Stimulated activated naive CD8-positive, alpha-beta T cell treated with anti-CD3 and anti-CD28 coated beads, Interleukin-15, Interleukin-2, amounts not matched to agents 100 ng/mL and 50 ng/mL, for 24 hours (primary cell): ENCODE data around the gene SPTBN1.

Experiments
- H3K27ac Mint-ChIP-seq: one replicate; pipeline ENCODE4 v1.8.0; 2021; ENCODE audit warnings: mild to moderate bottlenecking, mixed read lengths
- H3K27me3 Mint-ChIP-seq: one replicate; pipeline ENCODE4 v1.8.0; 2021; ENCODE audit warnings: mixed read lengths
- H3K36me3 Mint-ChIP-seq: one replicate; pipeline ENCODE4 v1.8.0; 2021; ENCODE audit warnings: low read depth, mixed read lengths
- H3K4me1 Mint-ChIP-seq: one replicate; pipeline ENCODE4 v1.8.0; 2021; ENCODE audit warnings: low read depth, mixed read lengths
- H3K4me3 Mint-ChIP-seq: one replicate; pipeline ENCODE4 v1.8.0; 2021; ENCODE audit warnings: mild to moderate bottlenecking, mixed read lengths
- H3K9me3 Mint-ChIP-seq: one replicate; pipeline ENCODE4 v1.8.0; 2021; ENCODE audit warnings: mixed read lengths

Gene SPTBN1

GRCh38 chr2:54701029-54701428 lies 244.9 kb downstream of the SPTBN1 start:
- peaks cover 8% of the 10 kb centered on the region for H3K4me1 Mint-ChIP-seq
- H3K4me3 Mint-ChIP-seq: no peak overlapping the region
- H3K9me3 Mint-ChIP-seq: no peaks in the 10 kb centered on the region
- H3K27ac Mint-ChIP-seq: no peak overlapping the region
- H3K27me3 Mint-ChIP-seq: peaks cover 4% of the 10 kb centered on the region
- no peaks in the 10 kb centered on the region for H3K36me3 Mint-ChIP-seq

- Mint-ChIP-seq H3K27ac (no peak overlapping the region), H3K36me3 (no peaks in the 10 kb centered on the region), H3K27me3 (peaks cover 15% of the 10 kb centered on the region), H3K4me3 (no peak overlapping the region), H3K4me1 (peaks cover 11% of the 10 kb centered on the region), H3K9me3 (no peaks in the 10 kb centered on the region)
Measured at GRCh38 chr2:54704238-54704637, 248.1 kb downstream of the SPTBN1 start.

GRCh38 chr2:54704688-54705605 lies 248.8 kb downstream of the SPTBN1 start:
- peaks cover 11% of the 10 kb centered on the region for H3K4me1 Mint-ChIP-seq
- H3K27me3 Mint-ChIP-seq: peaks cover 17% of the 10 kb centered on the region
- H3K9me3 Mint-ChIP-seq: no peaks in the 10 kb centered on the region
- no peak overlapping the region for H3K27ac Mint-ChIP-seq
- no peak overlapping the region for H3K4me3 Mint-ChIP-seq
- H3K36me3 Mint-ChIP-seq: no peaks in the 10 kb centered on the region

GRCh38 chr2:54706622-54707021 lies 250.5 kb downstream of the SPTBN1 start:
- no peaks in the 10 kb centered on the region for H3K36me3 Mint-ChIP-seq
- peaks cover 22% of the 10 kb centered on the region for H3K27me3 Mint-ChIP-seq
- H3K4me1 Mint-ChIP-seq: peaks cover 3% of the 10 kb centered on the region
- no peak overlapping the region for H3K4me3 Mint-ChIP-seq
- H3K27ac Mint-ChIP-seq: no peak overlapping the region
- H3K9me3 Mint-ChIP-seq: no peaks in the 10 kb centered on the region

- peak overlapping the region; percentile 64 for H3K4me3 Mint-ChIP-seq
- H3K27me3 Mint-ChIP-seq: peaks cover 30% of the 10 kb centered on the region
- peaks cover 3% of the 10 kb centered on the region for H3K4me1 Mint-ChIP-seq
- no peaks in the 10 kb centered on the region for H3K9me3 Mint-ChIP-seq
- H3K36me3 Mint-ChIP-seq: no peaks in the 10 kb centered on the region
- no peak overlapping the region for H3K27ac Mint-ChIP-seq
Measured at GRCh38 chr2:54708584-54709335, 252.6 kb downstream of the SPTBN1 start.

GRCh38 chr2:54709336-54709809 lies 253.2 kb downstream of the SPTBN1 start:
- Mint-ChIP-seq H3K4me1 (peaks cover 3% of the 10 kb centered on the region), H3K27ac (no peak overlapping the region), H3K27me3 (peaks cover 30% of the 10 kb centered on the region), H3K36me3 (no peaks in the 10 kb centered on the region), H3K9me3 (no peaks in the 10 kb centered on the region), H3K4me3 (peak overlapping the region; percentile 62)

- Mint-ChIP-seq H3K27me3 (peaks cover 30% of the 10 kb centered on the region), H3K4me1 (peaks cover 3% of the 10 kb centered on the region), H3K4me3 (peak overlapping the region; percentile 2), H3K36me3 (no peaks in the 10 kb centered on the region), H3K27ac (no peak overlapping the region), H3K9me3 (no peaks in the 10 kb centered on the region)
Measured at GRCh38 chr2:54710216-54710615, 254.1 kb downstream of the SPTBN1 start.

- H3K36me3 Mint-ChIP-seq: no peaks in the 10 kb centered on the region
- H3K9me3 Mint-ChIP-seq: no peaks in the 10 kb centered on the region
- H3K27me3 Mint-ChIP-seq: peaks cover 46% of the 10 kb centered on the region
- no peak overlapping the region for H3K4me3 Mint-ChIP-seq
- peaks cover 3% of the 10 kb centered on the region for H3K4me1 Mint-ChIP-seq
- no peak overlapping the region for H3K27ac Mint-ChIP-seq
Measured at GRCh38 chr2:54712516-54712915, 256.4 kb downstream of the SPTBN1 start.

GRCh38 chr2:54714996-54715395 lies 258.9 kb downstream of the SPTBN1 start:
- H3K27ac Mint-ChIP-seq: no peak overlapping the region
- no peak overlapping the region for H3K4me3 Mint-ChIP-seq
- no peaks in the 10 kb centered on the region for H3K9me3 Mint-ChIP-seq
- no peaks in the 10 kb centered on the region for H3K4me1 Mint-ChIP-seq
- no peaks in the 10 kb centered on the region for H3K36me3 Mint-ChIP-seq
- H3K27me3 Mint-ChIP-seq: peaks cover 53% of the 10 kb centered on the region

- Mint-ChIP-seq H3K27ac (no peak overlapping the region), H3K9me3 (no peaks in the 10 kb centered on the region), H3K27me3 (peaks cover 52% of the 10 kb centered on the region), H3K4me1 (no peaks in the 10 kb centered on the region), H3K36me3 (no peaks in the 10 kb centered on the region), H3K4me3 (no peak overlapping the region)
Measured at GRCh38 chr2:54716375-54716774, 260.2 kb downstream of the SPTBN1 start.

- Mint-ChIP-seq H3K36me3 (no peaks in the 10 kb centered on the region), H3K9me3 (no peaks in the 10 kb centered on the region), H3K27ac (no peak overlapping the region), H3K4me1 (peaks cover 11% of the 10 kb centered on the region), H3K4me3 (no peak overlapping the region), H3K27me3 (peaks cover 51% of the 10 kb centered on the region)
Measured at GRCh38 chr2:54720563-54720962, 264.4 kb downstream of the SPTBN1 start.
